H4 (cell line): ENCODE results near the gene ATXN7L3. TPM values are rescaled to one million over a fixed set of nuclear protein-coding genes. Genes with fewer than 3 reads are reported as not detected.
"Not testable (repeated sequence)": the region's sequence is repeated elsewhere in the genome, so short reads cannot be mapped to it uniquely, and the experiment has no call there.

Source experiments
- DNase-seq: peaks from one replicate; pipeline ENCODE4 v3.0.0-alpha.2; 2015; ENCODE audit warnings: low spot score
- total RNA-seq: library from RNA; depleted of rRNA; stranded (reverse); fragments of >200 nt; shearing (Covaris generic); gene quantifications from 2 replicates; pipeline ENCODE4 v1.2.3, GENCODE V29; 2014; rRNA removed

Gene ATXN7L3
- total RNA-seq, result 26.6 and 33.0 TPM in 2 replicates

- peak; percentile 95 for DNase-seq
Measured at GRCh38 chr17:44199553-44200477, at the start of gene ATXN7L3. Gene ATXN7L3, minus strand, starts transcription at chr17:44199884. Its CDS starts 1,814 bp downstream, at chr17:44198070.

GRCh38 chr17:44247876-44248736 lies 48.4 kb upstream of the ATXN7L3 start:
- DNase-seq, result no peak

GRCh38 chr17:44247440-44247841 lies 47.8 kb upstream of the ATXN7L3 start:
- DNase-seq, result no peak

- no peak for DNase-seq
Measured at GRCh38 chr17:44241106-44241624, 41.5 kb upstream of the ATXN7L3 start.

GRCh38 chr17:44237886-44238285 lies 38.2 kb upstream of the ATXN7L3 start:
- not testable (repeated sequence) for DNase-seq

- DNase-seq, result no peak
Measured at GRCh38 chr17:44236444-44236991, 36.8 kb upstream of the ATXN7L3 start.

GRCh38 chr17:44235583-44235936 lies 35.9 kb upstream of the ATXN7L3 start:
- no peak for DNase-seq

GRCh38 chr17:44233582-44233981 lies 33.9 kb upstream of the ATXN7L3 start:
- DNase-seq, result no peak

GRCh38 chr17:44232061-44232460 lies 32.4 kb upstream of the ATXN7L3 start:
- no peak for DNase-seq

GRCh38 chr17:44230140-44230539 lies 30.5 kb upstream of the ATXN7L3 start:
- DNase-seq, result no peak

GRCh38 chr17:44229090-44229489 lies 29.4 kb upstream of the ATXN7L3 start:
- no peak for DNase-seq

- no peak for DNase-seq
Measured at GRCh38 chr17:44223541-44224071, 23.9 kb upstream of the ATXN7L3 start.

- no peak for DNase-seq
Measured at GRCh38 chr17:44222112-44222869, 22.6 kb upstream of the ATXN7L3 start.

GRCh38 chr17:44221862-44222111 lies 22.1 kb upstream of the ATXN7L3 start:
- no peak for DNase-seq

GRCh38 chr17:44221084-44221861 lies 21.6 kb upstream of the ATXN7L3 start:
- peak; percentile 47 for DNase-seq

GRCh38 chr17:44220213-44221083 lies 20.8 kb upstream of the ATXN7L3 start:
- no peak for DNase-seq

GRCh38 chr17:44219616-44220212 lies 20.0 kb upstream of the ATXN7L3 start, which contains the start of gene UBTF:
Gene UBTF, minus strand, starts transcription at chr17:44219675. Its CDS starts 1,446 bp downstream, at chr17:44218229.
- no peak for DNase-seq

GRCh38 chr17:44219108-44219615 lies 19.5 kb upstream of the ATXN7L3 start:
- no peak for DNase-seq
